Measurements from ENCODE around the gene TMEM132A.

- no peak for TF ChIP-seq CTCF (IDR thresholded peaks at IDR 0.05)
- no peak for TF ChIP-seq POLR2A (IDR thresholded peaks at IDR 0.05)
Observed at GRCh38 chr11:60889869-60890311, 34.4 kb upstream of the TMEM132A start.
